ENCODE measurements around the gene ECEL1.
"Not testable (repeated sequence)": the region's sequence is repeated elsewhere in the genome, so short reads cannot be mapped to it uniquely, and the experiment has no call there.

Gene ECEL1

DNA sequence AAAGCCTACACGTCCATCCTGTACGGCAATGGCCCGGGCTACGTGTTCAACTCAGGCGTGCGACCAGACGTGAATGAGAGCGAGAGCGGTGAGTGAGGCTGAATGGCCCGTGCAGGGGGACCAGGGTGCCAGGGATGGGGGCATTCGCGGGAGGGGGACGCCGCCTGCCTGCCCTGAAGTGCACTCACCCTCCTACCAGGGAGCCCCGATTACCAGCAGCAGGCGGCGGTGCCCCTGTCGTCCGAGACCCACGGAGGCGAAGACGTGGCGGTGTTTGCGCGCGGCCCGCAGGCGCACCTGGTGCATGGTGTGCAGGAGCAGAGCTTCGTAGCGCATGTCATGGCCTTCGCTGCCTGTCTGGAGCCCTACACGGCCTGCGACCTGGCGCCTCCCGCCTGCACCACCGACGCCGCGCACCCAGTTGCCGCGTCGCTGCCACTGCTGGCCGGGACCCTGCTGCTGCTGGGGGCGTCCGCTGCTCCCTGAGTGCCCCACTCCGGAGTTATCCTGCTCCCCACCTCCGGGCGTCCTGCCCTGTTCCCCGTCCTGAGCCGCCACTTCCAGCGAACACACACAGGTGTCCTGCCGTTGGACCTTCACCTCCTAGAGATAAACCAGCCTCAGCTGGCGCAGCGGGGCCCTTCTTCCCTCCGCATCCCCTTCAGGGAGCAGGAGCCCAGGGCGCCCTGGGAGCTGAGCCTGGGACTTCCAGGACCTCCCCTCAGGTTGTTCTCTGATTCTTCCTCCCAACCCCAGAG lies 28.8 kb downstream of the ECEL1 start:
- DNase-seq (ENCODE audit: low read depth): no peak

DNA sequence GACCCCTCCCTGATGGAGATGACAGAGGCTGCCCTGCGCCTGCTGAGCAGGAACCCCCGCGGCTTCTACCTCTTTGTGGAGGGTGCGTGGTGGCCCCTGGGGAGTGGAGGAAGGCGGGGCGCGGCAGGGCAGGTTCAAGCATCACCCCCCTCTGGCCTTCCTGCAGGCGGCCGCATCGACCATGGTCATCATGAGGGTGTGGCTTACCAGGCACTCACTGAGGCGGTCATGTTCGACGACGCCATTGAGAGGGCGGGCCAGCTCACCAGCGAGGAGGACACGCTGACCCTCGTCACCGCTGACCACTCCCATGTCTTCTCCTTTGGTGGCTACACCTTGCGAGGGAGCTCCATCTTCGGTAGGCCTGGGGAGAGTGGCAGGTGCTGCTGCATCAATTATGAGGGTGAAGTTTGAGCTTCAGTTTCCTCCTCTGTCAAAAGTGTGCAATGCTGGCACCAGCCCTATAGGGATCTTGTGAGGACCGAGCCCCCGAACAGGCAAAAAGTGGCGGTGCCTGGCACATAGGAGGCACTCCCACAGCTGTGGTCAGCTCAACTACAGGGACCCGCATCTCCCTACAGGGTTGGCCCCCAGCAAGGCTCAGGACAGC lies 29.5 kb downstream of the ECEL1 start:
- no peak for DNase-seq (ENCODE audit: low read depth)

DNA sequence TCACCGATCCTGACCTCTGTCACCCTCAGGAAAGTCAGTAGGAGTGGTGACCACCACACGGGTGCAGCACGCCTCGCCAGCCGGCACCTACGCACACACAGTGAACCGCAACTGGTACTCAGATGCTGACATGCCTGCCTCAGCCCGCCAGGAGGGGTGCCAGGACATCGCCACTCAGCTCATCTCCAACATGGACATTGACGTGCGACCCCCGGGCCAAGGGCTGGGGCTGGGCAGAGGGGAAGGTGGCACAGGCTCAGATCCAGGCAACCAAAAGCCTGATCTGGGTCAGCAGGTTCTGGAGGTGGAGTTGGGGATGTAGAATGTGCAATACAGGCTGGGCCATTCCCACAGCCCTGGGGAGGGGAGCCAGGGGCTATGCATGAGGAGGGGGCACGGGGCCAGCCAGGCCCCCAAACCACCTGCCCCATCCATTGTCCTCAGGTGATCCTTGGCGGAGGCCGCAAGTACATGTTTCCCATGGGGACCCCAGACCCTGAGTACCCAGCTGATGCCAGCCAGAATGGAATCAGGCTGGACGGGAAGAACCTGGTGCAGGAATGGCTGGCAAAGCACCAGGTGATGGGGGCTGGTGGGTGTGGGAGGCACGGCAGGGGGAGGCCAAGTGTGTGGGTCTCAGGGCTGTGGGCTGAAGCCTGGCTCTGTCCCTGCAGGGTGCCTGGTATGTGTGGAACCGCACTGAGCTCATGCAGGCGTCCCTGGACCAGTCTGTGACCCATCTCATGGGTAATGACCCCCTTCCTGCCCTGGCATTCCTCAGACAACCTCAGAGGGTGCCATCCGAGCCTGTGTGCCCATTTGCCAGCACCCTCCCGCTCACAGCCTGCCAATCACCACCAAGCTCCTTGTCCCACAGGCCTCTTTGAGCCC lies 30.3 kb downstream of the ECEL1 start:
- DNase-seq (ENCODE audit: low read depth): no peak

DNA sequence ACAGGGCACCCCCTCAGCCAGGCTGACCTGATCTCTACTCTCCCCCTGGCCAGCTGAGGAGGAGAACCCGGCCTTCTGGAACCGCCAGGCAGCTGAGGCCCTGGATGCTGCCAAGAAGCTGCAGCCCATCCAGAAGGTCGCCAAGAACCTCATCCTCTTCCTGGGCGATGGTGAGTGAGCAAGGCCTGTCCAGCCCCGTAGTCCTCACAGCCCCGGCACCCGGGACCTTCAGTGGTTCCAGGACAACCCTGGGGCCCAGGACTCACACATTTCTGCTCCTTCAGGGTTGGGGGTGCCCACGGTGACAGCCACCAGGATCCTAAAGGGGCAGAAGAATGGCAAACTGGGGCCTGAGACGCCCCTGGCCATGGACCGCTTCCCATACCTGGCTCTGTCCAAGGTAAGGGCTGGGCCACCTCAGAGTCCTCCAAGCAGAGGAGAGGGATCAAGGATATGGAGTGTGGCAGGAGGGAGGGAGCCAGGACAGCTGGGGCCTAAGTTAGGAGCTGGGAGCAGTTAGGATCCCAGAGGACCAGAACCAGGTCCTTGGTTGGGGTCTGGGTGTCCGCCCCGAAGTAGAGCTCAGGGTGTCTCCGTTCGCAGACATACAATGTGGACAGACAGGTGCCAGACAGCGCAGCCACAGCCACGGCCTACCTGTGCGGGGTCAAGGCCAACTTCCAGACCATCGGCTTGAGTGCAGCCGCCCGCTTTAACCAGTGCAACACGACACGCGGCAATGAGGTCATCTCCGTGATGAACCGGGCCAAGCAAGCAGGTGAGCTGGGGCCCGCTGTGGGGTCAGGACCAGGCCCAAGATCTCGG lies 31.1 kb downstream of the ECEL1 start:
- no peak for DNase-seq (ENCODE audit: low read depth)

DNA sequence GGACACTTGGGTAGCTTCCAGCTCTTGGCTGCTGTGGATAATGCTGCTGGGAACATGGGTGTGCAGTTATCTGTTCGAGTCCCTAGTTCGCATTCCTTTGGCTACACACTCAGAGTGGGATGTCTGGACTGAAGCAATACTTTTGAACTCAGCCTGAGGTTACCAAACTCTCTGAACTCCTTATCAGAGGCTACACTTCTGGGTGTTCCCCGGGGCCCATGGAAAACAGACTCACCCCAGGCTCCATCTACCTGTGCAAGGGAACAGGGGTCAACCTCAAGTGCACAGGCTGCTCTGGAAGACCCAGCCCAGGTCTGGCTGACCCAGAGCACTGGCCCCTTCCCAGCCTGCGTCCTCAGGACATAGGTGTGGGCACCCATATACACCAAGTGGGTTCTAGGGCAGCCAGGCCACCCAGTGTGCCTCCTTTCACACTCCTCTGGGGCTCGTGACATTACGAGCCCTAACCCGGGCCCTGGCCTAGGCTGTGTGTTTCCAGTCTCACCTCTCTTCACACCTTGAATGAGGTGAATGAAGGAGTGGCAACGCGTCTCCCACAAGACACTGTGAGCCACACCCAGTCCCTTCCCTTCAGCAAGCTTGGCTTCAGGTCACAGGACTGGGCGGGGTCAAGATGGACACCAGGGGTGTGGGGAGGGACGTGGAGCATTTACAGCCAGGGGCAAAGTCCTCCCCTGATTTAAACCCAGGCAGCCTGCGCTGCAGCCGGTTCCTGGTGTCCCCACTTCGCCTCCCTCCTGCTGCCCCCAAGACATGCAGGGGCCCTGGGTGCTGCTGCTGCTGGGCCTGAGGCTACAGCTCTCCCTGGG lies 32.0 kb downstream of the ECEL1 start, which contains the start of gene ALPI:
ALPI (plus strand) TSS at position 728 of the 830 bp plus-strand sequence; CDS start at position 775, 47 bp downstream.
- no peak for DNase-seq (ENCODE audit: low read depth)

DNA sequence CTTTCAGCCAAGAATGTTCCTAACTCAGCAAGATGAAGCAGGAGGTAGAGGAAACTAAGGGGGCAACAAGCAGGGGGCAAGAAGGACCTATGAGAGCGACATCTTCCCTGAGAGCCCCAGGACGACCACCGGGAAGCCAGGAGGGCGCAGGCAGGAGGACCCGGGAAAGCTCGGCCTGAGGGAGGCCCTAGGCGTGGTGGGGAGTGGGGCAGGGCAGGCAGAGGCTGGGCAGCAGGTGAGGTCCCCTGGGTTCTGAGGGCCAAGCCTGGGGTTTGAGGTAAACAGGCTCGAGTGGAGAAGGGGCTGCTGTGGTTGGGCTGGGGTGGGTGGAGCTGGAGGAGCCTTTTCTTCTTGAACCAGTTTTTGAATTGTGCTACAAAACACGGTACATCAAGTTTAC lies 33.0 kb downstream of the ECEL1 start:
- DNase-seq (ENCODE audit: low read depth): no peak

DNA sequence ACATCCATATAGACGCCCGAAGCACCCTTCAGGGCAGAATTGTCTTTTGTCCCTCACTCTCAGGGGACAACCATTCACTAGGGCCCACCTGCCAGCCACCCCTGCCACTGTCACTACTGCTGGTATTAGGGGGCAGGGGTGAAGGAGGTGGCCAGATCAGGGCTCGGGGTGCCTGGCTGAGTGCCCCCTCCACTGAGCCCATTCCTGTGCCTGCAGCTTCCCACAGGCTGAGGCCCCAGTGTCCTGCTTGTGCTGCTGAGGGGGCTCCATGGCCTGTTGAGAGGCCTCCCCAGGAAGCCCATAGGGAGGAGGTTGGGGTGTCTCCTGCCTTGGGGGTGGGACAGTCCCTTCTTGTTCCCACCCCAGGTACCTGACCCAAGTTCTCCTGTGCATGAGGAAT lies 36.0 kb downstream of the ECEL1 start:
- DNase-seq (ENCODE audit: low read depth): not testable (repeated sequence)

DNA sequence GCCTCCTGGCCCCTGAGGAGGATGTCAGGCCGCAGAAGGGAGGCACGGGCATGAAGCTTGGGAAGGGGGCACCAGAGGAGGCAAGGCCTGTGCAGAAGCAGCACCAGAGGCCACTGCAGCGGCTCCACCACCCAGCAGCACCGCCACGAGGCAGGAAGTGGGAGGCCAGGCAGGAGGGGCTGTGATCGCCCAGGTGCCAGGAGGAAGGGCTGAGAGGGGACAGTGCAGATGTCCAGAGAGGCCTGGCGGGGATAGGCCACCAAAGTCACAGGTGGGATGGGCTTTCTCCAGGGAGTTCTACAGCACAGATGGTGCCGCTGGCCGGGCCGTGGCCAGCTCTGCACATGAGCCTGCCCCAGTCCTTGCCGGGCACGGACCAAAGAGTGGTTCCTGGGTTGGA lies 37.7 kb downstream of the ECEL1 start:
- no peak for DNase-seq (ENCODE audit: low read depth)

DNA sequence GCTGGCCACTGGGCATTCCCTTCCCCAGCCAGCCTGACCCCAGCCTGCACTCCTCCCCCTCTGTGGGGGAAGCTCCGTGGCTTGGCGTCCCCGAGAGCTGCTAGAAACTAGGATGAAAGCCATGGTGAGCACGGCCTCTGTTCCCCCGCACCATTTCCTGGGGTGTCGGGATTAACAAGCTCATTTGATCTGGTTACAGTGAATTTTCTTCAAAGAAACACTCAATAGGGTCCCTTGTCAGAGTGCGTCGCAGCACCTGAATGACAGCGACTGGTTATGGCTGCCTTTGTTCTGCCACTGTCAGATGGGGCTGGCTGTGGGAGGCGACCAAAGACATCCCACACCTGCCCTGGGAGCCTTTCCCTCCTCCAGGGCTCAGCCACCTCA lies 39.3 kb downstream of the ECEL1 start:
- no peak for DNase-seq (ENCODE audit: low read depth)

DNA sequence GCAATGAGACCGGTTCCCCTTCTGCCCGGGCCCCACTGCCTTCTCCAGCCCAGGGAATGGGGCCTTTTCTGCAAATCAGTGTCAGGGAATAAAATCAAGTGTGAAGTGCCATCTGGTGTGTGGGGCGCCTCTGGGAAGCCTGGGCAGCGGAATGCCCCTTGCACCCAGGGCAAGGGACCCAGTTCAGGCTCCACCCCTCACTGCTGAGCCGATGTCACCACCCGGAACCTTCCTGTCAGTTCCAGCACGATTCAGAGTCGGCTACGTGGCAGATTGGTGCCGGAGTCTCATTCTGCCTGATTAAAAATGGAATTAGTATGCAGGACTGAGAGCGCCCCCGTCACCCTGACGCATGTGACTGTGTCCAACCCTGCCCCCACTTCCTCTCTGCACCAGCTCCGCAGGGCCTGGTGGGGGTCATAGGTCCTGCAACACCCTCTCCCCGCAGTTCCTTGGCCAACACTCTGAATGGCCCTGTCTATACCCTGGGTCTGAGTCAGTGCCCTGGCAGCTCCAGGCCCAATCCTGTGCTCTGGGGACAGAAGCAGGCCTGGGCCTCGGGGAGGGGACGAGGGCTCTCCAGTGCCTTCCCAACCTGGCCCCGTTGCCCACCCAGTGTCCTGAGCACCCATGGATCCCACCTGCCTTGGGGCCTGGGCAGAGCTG lies 39.9 kb downstream of the ECEL1 start:
- DNase-seq (ENCODE audit: low read depth): no peak

DNA sequence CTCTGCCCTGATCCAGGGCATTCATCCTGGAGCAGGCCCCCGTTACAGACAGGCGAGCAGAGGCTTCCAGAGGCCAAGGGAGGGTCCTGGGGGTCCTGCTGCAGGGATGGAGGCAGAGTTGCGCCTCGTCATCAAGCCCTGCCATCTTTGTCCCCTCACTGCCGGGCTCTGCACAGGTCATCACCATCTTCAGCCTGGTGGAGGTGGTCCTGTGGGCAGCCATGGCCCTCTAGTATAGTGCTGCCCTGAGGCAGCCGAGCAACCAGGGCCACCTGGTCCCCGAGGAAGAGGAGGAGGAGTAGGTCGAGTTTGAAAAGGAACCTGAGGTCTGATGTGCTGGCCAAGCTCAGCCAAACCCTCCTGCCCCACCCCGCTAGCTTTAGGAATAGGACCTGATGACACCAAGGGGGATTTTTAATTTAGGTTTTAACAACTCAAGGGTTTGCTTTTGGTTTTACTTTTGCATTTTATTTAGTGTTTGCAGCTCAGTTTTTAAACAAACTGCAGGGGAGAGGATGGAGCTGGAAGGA lies 40.5 kb downstream of the ECEL1 start:
- no peak for DNase-seq (ENCODE audit: low read depth)

DNA sequence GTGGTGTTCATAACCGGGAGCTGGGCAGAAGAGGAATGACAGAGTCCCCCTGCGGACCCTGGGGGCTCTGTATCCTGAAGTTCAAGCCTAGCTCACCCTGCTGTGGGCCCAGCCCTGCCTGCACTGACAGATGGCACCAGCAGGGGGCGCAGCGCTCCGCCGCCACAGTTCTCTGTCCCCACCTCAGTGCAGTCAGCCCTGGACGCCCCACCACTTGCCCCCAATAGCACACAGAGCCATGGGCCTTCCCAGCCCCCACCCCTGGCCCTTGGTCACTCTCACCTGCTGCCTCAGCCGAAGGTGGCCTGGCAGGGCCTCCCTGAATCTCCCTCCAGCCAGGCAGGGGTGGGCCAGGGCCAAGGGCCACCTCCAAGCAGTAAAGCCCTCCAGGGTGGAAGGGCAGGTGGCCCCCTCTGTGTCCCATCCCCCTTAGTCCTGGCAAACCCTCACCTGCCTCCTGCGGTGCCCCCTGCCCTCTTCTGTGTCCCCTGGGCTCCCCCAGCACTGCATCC lies 41.3 kb downstream of the ECEL1 start:
- DNase-seq (ENCODE audit: low read depth): not testable (repeated sequence)

DNA sequence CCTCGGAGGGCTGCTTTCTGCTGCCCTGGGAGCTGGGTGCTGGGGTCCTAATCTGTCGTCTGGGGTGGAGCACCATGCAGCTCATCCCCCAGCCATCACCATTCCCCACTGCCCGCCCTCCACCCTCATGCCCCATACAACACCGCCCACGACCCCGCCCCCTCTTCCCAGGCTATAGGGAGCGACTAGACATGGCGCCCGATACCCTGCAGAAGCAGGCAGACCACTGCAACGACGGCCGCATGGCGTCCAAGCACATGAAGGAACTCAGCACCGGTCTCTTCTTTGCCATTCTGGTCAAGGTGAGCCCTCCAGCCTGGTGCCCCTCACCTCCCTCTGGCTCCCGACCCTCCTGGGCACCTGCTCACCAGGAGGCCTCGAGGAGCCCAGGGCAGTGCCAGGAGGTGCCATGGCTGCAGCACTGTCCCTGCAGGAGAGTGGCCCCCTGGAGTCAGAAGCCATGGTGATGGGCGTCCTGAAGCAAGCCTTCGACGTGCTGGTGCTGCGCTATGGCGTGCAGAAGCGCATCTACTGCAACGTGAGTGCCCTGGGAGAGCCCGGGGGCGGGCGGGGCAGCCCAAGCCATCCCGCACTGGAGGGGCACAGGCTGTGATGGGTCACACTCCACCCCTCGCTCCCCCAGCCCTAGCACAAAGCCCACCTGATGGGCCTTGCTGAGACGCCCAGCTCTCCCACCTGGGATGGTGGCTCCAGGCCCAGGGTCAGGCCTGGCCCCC lies 42.3 kb downstream of the ECEL1 start:
- DNase-seq (ENCODE audit: low read depth): not testable (repeated sequence)

DNA sequence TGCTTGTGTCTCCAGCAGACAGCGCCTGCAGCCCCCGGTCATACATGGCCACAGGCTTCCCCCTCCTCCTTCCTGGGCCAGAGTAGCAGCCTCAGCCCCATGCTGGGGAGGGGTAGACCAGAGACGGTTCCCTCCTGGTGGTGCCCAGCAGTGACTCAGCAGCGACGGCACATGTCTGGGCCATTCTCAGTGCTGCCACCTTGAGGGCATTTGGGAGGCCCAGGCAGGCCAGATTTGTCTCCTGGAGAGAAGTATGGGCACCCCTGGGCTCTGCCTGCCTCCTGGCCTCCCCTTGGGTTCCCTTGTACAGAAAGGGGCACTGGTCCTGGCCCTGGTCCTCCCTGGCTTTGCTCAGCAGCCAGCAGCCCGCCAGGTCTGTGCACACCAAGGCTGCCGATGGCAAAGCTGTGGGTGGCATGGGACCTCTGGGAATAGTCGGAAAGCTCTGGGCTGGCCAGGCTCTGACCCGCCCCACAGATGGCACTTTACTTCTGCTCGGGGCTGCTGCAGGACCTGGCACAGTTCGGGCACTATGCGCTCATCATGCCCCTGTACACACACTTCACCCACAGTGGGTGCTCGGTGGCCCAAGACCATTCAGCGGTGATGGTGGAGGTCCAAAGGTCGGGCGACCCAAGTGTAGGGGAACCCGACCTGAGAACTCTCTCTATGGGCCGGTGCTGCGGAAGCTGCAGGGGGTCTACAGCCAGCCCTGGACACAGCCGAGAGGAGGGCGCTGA lies 43.1 kb downstream of the ECEL1 start:
- peak; percentile 50 for DNase-seq (ENCODE audit: low read depth)

DNA sequence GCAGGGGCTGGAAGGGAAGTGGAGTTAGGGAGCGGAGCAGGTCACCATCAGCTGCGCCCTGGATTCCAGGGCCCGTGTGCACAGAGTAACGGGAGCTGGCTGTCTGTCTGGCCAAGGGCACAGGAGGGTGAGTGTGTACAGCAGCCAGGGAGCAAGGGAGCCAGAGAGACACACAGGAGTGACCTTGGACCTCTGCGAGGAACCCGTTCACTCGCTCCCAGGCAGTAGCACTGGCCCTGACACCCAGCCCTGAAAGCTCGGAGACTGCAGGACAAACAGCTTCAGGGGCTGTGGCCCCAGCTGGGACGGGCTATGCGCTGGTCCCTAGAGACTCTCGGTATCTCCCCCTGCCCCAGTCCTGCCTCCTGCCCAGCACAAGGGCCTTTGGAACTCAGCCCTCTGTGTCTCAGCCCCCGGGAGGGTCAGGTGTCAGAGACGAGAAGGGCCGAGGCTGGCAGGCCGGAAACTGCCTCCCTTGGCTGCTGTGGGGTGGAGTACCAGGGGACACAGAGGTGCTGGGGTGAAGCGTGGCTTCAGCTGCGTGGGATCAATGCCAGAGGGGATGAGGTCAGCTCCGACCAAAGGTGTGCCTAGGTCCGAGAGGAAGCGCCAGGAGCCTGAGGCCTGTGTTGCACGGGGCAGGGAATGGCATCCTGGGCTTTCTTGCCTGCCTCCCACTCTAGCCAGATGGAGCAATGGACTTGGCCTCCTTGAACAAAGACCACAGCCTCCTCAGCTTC lies 43.8 kb downstream of the ECEL1 start:
- DNase-seq (ENCODE audit: low read depth): not testable (repeated sequence)

DNA sequence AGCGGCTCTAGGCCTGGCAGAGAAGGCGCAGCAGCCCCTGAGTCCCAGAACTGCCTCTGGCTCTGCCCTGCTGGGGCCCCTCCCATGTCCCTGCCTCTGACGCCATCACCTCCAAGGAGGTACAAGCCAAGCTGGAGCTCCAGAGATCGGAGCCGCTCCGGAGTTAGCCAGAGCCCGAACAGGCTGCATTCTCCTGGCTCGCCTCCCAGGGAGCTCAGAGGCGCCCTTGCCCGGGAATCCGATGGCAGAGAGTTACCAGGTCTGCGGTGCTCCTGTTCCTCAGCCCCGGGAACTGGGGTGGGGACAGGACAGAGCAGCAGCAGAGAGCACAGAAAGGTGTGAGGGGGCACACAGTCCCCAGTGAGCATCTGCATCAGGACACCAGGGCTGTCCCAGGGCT lies 44.6 kb downstream of the ECEL1 start:
- not testable (repeated sequence) for DNase-seq (ENCODE audit: low read depth)

DNA sequence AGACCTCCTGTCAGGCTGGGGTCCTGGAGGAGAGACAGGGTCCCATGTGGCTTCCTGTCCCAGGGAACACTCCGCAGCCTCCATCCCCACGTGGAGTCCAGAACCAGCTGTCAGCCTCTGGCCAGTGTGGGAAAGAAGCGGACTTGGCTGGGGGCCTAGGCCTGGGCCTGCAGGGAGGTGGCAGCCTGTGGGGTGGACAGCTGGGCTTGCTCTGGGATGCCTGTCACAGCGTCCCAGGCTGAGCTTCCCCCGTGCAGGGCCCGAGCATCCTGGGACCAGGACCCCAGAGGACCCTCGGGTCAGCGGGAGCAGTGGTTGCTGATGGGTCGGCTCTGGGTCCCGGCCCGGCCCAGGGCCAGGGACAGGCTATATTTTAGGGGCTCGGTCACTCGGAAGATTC lies 45.2 kb downstream of the ECEL1 start:
- not testable (repeated sequence) for DNase-seq (ENCODE audit: low read depth)

DNA sequence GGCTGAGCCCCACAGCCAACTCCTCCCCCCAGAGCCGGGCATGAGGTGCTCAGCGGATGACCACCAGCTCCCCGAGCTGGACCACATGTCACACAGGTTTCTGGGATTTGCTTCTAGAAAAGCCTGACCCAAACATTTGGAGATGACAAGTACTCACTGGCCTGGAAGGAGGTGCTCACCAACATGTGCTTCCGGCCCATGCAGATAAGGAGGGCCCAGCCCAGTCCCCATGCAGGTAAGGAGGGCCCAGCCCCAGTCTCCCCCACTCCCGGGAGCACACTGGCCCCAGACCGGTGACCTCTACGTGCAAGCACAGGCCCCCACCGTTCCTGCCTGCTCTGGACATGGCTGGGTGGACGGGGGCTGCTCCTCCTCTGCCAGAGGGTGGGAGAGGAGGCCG lies 45.7 kb downstream of the ECEL1 start:
- DNase-seq (ENCODE audit: low read depth): not testable (repeated sequence)
